Thyroid gland (tissue), 4 donors: ENCODE data around the gene XPO4.

Experiments used
- POLR2A ChIP-seq, 2 donors: fragments of 450-650 bp; IDR thresholded peaks; one replicate each; pipeline ENCODE4 v1.6.1; 2017; ENCODE audit warnings: antibody characterized with exemption in 2 of 2, mild to moderate bottlenecking in 2 of 2, moderate library complexity in 1 of 2
- TF ChIP-seq, protein P1 (sequence below), 6 experiments: fragments of 200-600 bp in 3 of 6; fragments of 450-650 bp in 3 of 6; sonication (generic) in 3 of 6; IDR thresholded peaks; one replicate each; pipeline ENCODE4 v1.5.1; 2016 to 2019; ENCODE audit warnings: antibody characterized with exemption in 6 of 6, mild to moderate bottlenecking in 2 of 6, inconsistent platforms in 1 of 6, moderate library complexity in 1 of 6

DNA sequence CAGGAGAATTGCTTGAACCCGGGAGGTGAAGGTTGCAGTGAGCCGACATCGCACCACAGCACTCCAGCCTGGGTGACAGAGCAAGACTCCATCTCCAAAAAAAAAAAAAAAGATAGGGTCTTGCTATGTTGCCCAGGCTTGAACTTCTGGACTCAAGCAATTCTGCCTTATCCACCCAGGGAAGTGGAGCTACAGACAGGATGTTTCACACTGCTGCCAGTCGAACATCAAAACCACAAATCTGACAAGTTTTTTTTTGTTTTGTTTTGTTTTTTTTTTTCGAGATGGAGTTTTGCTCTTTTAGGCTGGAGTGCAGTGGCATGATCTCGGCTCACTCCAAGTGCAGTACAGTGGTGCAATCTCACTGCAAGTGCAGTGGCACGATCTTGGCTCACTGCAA, 10.8 kb downstream of the XPO4 start:
- TF ChIP-seq, protein P1, sequence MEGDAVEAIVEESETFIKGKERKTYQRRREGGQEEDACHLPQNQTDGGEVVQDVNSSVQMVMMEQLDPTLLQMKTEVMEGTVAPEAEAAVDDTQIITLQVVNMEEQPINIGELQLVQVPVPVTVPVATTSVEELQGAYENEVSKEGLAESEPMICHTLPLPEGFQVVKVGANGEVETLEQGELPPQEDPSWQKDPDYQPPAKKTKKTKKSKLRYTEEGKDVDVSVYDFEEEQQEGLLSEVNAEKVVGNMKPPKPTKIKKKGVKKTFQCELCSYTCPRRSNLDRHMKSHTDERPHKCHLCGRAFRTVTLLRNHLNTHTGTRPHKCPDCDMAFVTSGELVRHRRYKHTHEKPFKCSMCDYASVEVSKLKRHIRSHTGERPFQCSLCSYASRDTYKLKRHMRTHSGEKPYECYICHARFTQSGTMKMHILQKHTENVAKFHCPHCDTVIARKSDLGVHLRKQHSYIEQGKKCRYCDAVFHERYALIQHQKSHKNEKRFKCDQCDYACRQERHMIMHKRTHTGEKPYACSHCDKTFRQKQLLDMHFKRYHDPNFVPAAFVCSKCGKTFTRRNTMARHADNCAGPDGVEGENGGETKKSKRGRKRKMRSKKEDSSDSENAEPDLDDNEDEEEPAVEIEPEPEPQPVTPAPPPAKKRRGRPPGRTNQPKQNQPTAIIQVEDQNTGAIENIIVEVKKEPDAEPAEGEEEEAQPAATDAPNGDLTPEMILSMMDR (IDR thresholded peaks at IDR 0.05), result no peak
- TF ChIP-seq POLR2A (IDR thresholded peaks at IDR 0.05), result no peak
